ENCODE data around the gene PLA2G12A. TPM values are rescaled to one million over a fixed set of nuclear protein-coding genes. Genes with fewer than 3 reads are reported as not detected.
"Not testable (repeated sequence)": the region's sequence is repeated elsewhere in the genome, so short reads cannot be mapped to it uniquely, and the experiment has no call there.

Gene PLA2G12A
- total RNA-seq, 1 experiment from 2014 or later = 19.9 TPM

GRCh38 chr4:109678925-109679324 lies 50.9 kb downstream of the PLA2G12A start:
- DNase-seq (ENCODE audit: low spot score) = not testable (repeated sequence)

DNA sequence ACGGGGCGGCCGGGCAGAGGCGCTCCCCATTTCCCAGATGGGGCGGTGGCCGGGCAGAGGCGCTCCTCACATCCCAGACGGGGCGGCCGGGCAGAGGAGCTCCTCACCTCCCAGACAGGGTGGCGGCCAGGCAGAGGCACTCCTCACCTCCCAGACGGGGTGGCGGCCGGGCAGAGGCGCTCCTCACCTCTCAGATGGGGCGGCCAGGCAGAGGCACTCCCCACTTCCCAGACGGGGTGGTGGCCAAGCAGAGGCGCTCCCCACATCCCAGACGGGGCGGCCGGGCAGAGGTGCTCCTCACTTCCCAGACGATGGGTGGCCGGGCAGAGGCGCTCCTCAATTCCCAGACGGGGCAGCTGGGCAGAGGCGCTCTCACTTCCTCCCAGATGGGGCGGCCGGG lies 51.4 kb downstream of the PLA2G12A start:
- DNase-seq (ENCODE audit: low spot score) = not testable (repeated sequence)

- no peak for DNase-seq (ENCODE audit: low spot score)
These were observed 53.0 kb downstream of the PLA2G12A start for GRCh38 chr4:109676886-109677285.

DNA sequence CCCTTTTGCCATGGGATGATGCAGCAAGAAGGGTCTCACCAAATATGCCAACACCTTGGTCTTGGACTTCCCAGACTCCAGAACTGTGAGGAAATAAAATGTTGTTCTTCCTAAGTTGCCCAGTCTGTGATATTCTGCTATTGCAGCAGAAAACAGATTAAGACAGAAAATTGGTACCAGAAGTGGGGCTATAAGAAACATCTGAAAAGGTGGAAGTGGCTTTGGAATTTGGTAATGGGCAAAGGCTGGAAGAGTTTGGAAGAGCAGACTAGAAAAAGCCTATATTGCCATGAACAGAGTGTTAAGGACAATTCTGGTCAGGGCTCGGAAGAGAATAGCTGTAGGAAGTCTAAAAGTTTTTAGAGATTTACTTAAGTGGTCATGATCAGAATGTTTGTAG lies 54.0 kb downstream of the PLA2G12A start:
- no peak for DNase-seq (ENCODE audit: low spot score)

DNA sequence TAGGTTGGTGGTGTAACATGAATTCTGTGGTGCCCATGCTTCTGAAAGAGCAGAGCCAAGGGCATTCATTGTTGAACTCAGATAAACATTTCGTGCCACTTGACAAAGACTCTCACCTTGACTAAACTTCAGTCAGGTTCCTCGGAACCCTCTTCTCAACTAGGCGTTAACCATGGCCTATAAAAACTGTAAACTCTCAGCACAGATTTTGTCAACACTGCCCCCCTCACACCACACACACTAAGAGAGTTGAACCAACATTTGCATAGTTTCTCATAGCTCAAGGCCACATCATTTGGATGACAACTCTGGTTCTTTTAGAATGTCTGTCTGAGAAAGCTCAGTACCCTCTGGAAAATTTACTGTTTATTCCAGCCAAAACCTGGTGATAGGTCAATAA lies 54.7 kb downstream of the PLA2G12A start:
- no peak for DNase-seq (ENCODE audit: low spot score)

- DNase-seq (ENCODE audit: low spot score) = no peak
These were observed 56.6 kb downstream of the PLA2G12A start for GRCh38 chr4:109673303-109673702.

GRCh38 chr4:109672169-109672930 lies 57.5 kb downstream of the PLA2G12A start:
- no peak for DNase-seq (ENCODE audit: low spot score)

GRCh38 chr4:109671350-109671749 lies 58.5 kb downstream of the PLA2G12A start:
- no peak for DNase-seq (ENCODE audit: low spot score)

- DNase-seq (ENCODE audit: low spot score) = no peak
These were observed 63.9 kb downstream of the PLA2G12A start for GRCh38 chr4:109665783-109666485.

GRCh38 chr4:109662771-109663170 lies 67.1 kb downstream of the PLA2G12A start:
- DNase-seq (ENCODE audit: low spot score) = no peak

- no peak for DNase-seq (ENCODE audit: low spot score)
These were observed 67.8 kb downstream of the PLA2G12A start for GRCh38 chr4:109662116-109662515.

Other genes with a start within 250 kb of the PLA2G12A start
- gene MCUB, start 169.8 kb downstream of the PLA2G12A start, total RNA-seq (2014; rRNA removed; shearing (Covaris generic)) = 103 and 152 TPM in 2 replicates
- 73.2 and 74.0 TPM in 2 replicates for gene CASP6, start 26.6 kb downstream of the PLA2G12A start, total RNA-seq (2014; rRNA removed; shearing (Covaris generic))
- 1.1 TPM in 1 of 2 replicates, not detected in the other for gene CFI, start 71.9 kb upstream of the PLA2G12A start, total RNA-seq (2014; rRNA removed; shearing (Covaris generic))
- gene GAR1, start 85.7 kb upstream of the PLA2G12A start, total RNA-seq (2014; rRNA removed; shearing (Covaris generic)) = 6.3 and 14.5 TPM in 2 replicates
- gene RRH, start 97.9 kb upstream of the PLA2G12A start, total RNA-seq (2014; rRNA removed; shearing (Covaris generic)) = 0.52 TPM in 1 of 2 replicates, not detected in the other
- not detected in 2 replicates for gene LRIT3, start 118.0 kb upstream of the PLA2G12A start, total RNA-seq (2014; rRNA removed; shearing (Covaris generic))
- gene EGF, start 182.8 kb upstream of the PLA2G12A start, total RNA-seq (2014; rRNA removed; shearing (Covaris generic)) = 5.5 and 8.0 TPM in 2 replicates

Data from A172 (cell line).